ENCODE data around the gene CNTNAP3. TPM values are rescaled to one million over a fixed set of nuclear protein-coding genes. Genes with fewer than 3 reads are reported as not detected.
"Not testable (repeated sequence)": the region's sequence is repeated elsewhere in the genome, so short reads cannot be mapped to it uniquely, and the experiment has no call there.

Gene CNTNAP3
- total and polyA plus RNA-seq, 5 donors from 2014 or later = not detected

DNA sequence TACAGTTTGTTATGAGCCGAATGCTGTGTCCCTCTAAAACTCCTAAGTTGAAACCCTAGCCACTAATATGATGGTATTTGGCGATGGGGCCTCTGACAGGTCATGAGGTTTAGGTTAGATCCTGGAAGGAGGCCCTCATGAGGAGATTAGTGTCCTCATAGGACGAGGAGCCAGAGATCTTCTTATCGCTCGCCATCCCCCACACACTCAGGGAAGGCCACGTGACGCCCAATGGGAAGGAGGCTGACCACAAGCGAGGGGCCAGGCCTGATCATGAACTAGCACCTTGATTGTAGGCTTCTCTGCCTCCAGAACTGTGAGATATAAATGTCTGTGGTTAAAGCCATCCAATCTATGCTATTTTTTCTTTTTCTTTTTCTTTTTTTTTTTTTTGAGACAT is 233.5 kb downstream of the CNTNAP3 start:
- not testable (repeated sequence) for H3K27me3 Mint-ChIP-seq; H3K36me3 Mint-ChIP-seq; H3K27me3 ChIP-seq (ENCODE audit: control insufficient read depth, insufficient read depth, low read length); H3K9me3 ChIP-seq (ENCODE audit: control insufficient read depth in 2 of 2, low read length in 2 of 2); H3K27ac Mint-ChIP-seq; H3K4me3 ChIP-seq (ENCODE audit: low read depth, low read length); DNase-seq; ATAC-seq (ENCODE audit: low read depth in 2 of 2); H3K9me3 Mint-ChIP-seq; H3K27ac ChIP-seq (ENCODE audit: insufficient read depth, low read length, poor library complexity, severe bottlenecking); H3K4me1 Mint-ChIP-seq; H3K36me3 ChIP-seq (ENCODE audit: control insufficient read depth, insufficient read depth, low read length); H3K4me3 Mint-ChIP-seq; H3K4me1 ChIP-seq (ENCODE audit: control insufficient read depth, insufficient read depth, low read length, poor library complexity, severe bottlenecking)

DNA sequence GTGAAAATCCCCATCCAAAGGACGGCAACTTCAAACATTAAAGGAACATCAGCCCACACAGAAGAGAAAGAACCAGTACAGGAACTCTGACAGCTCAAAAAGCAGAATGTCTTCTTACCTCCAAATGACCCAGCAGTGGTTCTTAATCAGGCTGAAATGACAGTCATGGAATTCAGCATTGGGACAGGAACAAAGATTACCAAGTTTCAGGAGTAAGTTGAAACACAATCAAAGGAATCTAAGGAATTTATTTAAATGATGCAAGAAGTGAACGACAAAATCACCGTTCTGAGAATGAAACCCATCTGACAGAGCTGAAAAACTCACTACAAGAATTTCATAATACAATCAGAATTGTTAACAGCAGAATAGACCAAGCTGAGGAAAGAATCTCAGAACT is 241.1 kb downstream of the CNTNAP3 start:
- H3K36me3 ChIP-seq (ENCODE audit: control insufficient read depth, insufficient read depth, low read length); H3K9me3 Mint-ChIP-seq: not testable (repeated sequence)

DNA sequence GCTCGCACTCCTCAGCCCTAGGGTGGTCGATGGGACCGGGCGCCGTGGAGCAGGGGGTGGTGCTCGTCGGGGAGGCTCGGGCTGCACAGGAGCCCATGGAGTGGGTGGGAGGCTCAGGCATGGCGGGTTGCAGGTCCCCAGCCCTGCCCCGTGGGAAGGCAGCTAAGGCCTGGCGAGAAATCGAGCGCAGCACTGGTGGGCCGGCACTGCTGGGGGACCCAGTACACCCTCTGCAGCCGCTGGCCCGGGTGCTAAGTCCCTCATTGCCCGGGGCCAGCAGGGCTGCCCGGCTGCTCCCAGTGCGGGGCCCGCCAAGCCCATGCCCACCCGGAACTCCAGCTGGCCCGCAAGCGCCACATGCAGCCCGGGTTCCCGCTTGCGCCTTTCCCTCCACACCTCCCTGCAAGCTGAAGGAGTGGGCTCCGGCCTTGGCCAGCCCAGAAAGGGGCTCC is 245.6 kb downstream of the CNTNAP3 start:
- H3K27me3 ChIP-seq (ENCODE audit: control insufficient read depth, insufficient read depth, low read length); ATAC-seq (ENCODE audit: low read depth in 2 of 2); H3K4me1 ChIP-seq (ENCODE audit: control insufficient read depth, insufficient read depth, low read length, poor library complexity, severe bottlenecking); H3K4me3 Mint-ChIP-seq; DNase-seq; H3K27ac ChIP-seq (ENCODE audit: insufficient read depth, low read length, poor library complexity, severe bottlenecking); H3K36me3 Mint-ChIP-seq; H3K9me3 ChIP-seq (ENCODE audit: control insufficient read depth in 2 of 2, low read length in 2 of 2); H3K36me3 ChIP-seq (ENCODE audit: control insufficient read depth, insufficient read depth, low read length); H3K4me1 Mint-ChIP-seq; H3K27me3 Mint-ChIP-seq; H3K4me3 ChIP-seq (ENCODE audit: low read depth, low read length); H3K9me3 Mint-ChIP-seq; H3K27ac Mint-ChIP-seq: not testable (repeated sequence)

More for the DNA sequence above, 241.1 kb downstream of the CNTNAP3 start:
- H3K27me3 Mint-ChIP-seq; H3K4me1 Mint-ChIP-seq; H3K27ac Mint-ChIP-seq; H3K9me3 ChIP-seq (ENCODE audit: control insufficient read depth in 2 of 2, low read length in 2 of 2); H3K4me3 Mint-ChIP-seq; ATAC-seq (ENCODE audit: low read depth in 2 of 2); H3K36me3 Mint-ChIP-seq; H3K4me3 ChIP-seq (ENCODE audit: low read depth, low read length); H3K27me3 ChIP-seq (ENCODE audit: control insufficient read depth, insufficient read depth, low read length); H3K27ac ChIP-seq (ENCODE audit: insufficient read depth, low read length, poor library complexity, severe bottlenecking); DNase-seq; H3K4me1 ChIP-seq (ENCODE audit: control insufficient read depth, insufficient read depth, low read length, poor library complexity, severe bottlenecking): not testable (repeated sequence)

DNA sequence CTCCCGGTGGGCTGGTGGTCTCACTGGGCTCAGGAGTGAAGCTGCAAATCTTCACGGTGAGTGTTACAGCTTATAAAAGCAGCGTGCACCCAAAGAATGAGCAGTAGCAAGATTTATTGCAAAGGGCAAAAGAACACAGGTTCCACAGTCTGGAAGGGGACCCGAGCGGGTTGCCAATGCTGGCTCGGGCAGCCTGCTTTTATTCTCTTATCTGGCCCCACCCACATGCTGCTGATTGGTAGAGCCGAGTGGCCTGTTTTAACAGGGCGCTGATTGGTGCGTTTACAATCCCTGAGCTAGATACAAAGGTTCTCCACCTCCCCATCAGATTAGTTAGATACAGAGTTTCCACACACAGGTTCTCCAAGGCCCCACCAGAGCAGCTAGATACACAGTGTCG is 246.2 kb downstream of the CNTNAP3 start:
- not testable (repeated sequence) for H3K4me1 Mint-ChIP-seq; DNase-seq; H3K9me3 ChIP-seq (ENCODE audit: control insufficient read depth in 2 of 2, low read length in 2 of 2); H3K27me3 Mint-ChIP-seq; H3K4me1 ChIP-seq (ENCODE audit: control insufficient read depth, insufficient read depth, low read length, poor library complexity, severe bottlenecking); H3K36me3 Mint-ChIP-seq; H3K4me3 ChIP-seq (ENCODE audit: low read depth, low read length); H3K27ac ChIP-seq (ENCODE audit: insufficient read depth, low read length, poor library complexity, severe bottlenecking); ATAC-seq (ENCODE audit: low read depth in 2 of 2); H3K36me3 ChIP-seq (ENCODE audit: control insufficient read depth, insufficient read depth, low read length); H3K27ac Mint-ChIP-seq; H3K9me3 Mint-ChIP-seq; H3K4me3 Mint-ChIP-seq; H3K27me3 ChIP-seq (ENCODE audit: control insufficient read depth, insufficient read depth, low read length)

DNA sequence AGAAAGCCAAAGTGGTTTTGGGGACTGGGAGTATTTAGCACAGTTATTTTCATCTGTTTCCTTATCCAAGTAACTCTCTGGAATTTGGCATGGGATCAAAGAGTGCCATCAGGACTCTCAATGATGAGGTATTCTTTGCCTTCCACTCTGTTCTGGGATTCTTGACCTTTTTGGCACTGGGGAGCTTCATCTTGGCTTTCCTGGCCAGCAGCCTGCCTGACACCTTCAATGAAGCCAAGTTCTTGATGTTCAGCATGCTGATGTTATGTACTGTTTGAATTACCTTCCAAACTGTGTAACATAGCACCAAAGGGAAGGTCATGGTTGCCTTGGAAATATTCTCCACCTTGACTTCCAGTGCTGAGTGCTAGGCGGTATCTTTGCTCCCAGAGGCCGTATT is 248.8 kb downstream of the CNTNAP3 start:
- H3K4me1 Mint-ChIP-seq; H3K4me3 Mint-ChIP-seq; DNase-seq; H3K27ac ChIP-seq (ENCODE audit: insufficient read depth, low read length, poor library complexity, severe bottlenecking); H3K36me3 Mint-ChIP-seq; H3K27me3 ChIP-seq (ENCODE audit: control insufficient read depth, insufficient read depth, low read length); H3K4me1 ChIP-seq (ENCODE audit: control insufficient read depth, insufficient read depth, low read length, poor library complexity, severe bottlenecking); H3K27me3 Mint-ChIP-seq; ATAC-seq (ENCODE audit: low read depth in 2 of 2); H3K4me3 ChIP-seq (ENCODE audit: low read depth, low read length); H3K9me3 ChIP-seq (ENCODE audit: control insufficient read depth in 2 of 2, low read length in 2 of 2); H3K9me3 Mint-ChIP-seq; H3K36me3 ChIP-seq (ENCODE audit: control insufficient read depth, insufficient read depth, low read length); H3K27ac Mint-ChIP-seq: not testable (repeated sequence)

DNA sequence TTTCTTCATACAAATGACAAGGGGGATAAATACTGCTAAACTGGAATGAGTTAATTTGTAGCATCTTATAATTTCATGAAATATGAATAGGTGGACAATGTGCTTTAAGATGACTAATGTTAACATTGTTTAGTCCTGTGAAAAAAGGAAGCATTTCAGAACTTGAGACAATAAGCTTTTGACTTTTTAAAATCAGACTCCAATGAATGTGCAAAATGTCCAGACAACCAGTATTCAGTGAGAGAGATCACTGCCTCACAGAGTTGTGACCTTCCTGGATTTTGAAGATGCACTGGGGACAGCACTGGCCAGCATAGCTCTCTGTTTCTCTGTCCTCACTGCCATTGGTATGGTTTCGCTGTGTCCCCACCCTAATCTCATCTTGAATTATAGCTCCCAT is 249.7 kb downstream of the CNTNAP3 start:
- H3K4me1 ChIP-seq (ENCODE audit: control insufficient read depth, insufficient read depth, low read length, poor library complexity, severe bottlenecking); DNase-seq; H3K27me3 Mint-ChIP-seq; H3K9me3 Mint-ChIP-seq; H3K36me3 ChIP-seq (ENCODE audit: control insufficient read depth, insufficient read depth, low read length); H3K27ac ChIP-seq (ENCODE audit: insufficient read depth, low read length, poor library complexity, severe bottlenecking); H3K4me3 Mint-ChIP-seq; H3K36me3 Mint-ChIP-seq; H3K9me3 ChIP-seq (ENCODE audit: control insufficient read depth in 2 of 2, low read length in 2 of 2); H3K4me3 ChIP-seq (ENCODE audit: low read depth, low read length); ATAC-seq (ENCODE audit: low read depth in 2 of 2); H3K27ac Mint-ChIP-seq; H3K4me1 Mint-ChIP-seq; H3K27me3 ChIP-seq (ENCODE audit: control insufficient read depth, insufficient read depth, low read length): not testable (repeated sequence)

DNA sequence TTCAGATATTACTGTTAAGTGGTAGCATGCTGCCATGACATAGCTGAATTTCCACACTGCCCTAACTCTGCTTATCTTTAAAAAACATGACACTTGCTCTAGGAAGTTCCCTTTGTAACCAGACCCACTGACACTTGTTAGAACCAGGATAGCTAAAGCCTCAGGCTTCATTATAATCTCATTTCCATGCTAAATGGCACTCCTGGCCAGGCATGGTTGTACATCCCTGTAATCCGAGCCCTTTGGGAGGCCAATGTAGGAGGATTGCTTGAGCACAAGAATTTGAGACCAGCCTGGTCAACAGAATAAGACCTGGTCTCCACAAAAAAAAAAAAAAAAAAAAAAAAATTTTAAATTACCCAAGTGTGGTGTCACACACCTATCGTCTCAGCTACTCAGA is 254.1 kb downstream of the CNTNAP3 start:
- not testable (repeated sequence) for ATAC-seq (ENCODE audit: low read depth in 2 of 2); H3K27me3 ChIP-seq (ENCODE audit: control insufficient read depth, insufficient read depth, low read length); H3K4me3 Mint-ChIP-seq; H3K9me3 Mint-ChIP-seq; H3K27ac Mint-ChIP-seq; H3K4me3 ChIP-seq (ENCODE audit: low read depth, low read length); H3K36me3 Mint-ChIP-seq; H3K27ac ChIP-seq (ENCODE audit: insufficient read depth, low read length, poor library complexity, severe bottlenecking); H3K4me1 Mint-ChIP-seq; H3K9me3 ChIP-seq (ENCODE audit: control insufficient read depth in 2 of 2, low read length in 2 of 2); H3K27me3 Mint-ChIP-seq; DNase-seq; H3K4me1 ChIP-seq (ENCODE audit: control insufficient read depth, insufficient read depth, low read length, poor library complexity, severe bottlenecking); H3K36me3 ChIP-seq (ENCODE audit: control insufficient read depth, insufficient read depth, low read length)

DNA sequence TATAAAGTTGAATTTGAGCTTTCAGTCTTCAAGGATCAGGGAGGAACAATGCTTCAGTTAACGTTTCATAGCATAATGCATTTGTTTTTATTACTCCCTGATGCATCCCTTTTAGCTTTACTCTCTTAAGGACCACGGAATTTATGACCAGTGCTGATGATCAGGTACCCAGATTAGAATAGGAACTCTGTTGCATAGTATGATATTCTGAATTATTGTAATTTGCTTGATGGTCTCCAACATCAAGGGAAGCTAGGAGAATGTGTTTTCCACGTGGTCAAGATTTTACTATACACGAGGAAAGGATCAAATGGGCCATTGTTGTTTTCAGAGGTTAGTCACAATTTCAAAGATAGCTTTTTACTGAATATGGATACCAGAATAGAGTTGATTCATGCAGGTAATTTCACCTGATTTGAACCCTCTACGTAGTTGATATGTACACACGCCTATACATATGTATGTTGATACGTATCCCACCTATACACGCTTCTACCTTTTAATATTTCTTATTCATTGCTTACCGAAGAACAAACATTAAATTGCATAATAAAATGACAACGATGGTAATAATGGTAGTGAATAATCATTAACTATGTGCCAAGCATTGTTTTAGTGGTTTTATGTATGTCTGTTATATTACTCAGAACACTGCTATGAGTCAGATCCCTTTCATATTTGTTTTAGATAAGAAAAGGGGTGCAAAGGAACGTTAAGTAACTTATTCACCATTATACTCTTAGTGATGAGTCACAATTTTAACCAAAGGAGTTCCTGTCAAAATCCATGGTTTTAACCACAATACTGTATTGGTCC is 257.6 kb downstream of the CNTNAP3 start:
- not testable (repeated sequence) for H3K36me3 Mint-ChIP-seq; H3K27ac Mint-ChIP-seq; H3K27me3 ChIP-seq (ENCODE audit: control insufficient read depth, insufficient read depth, low read length); H3K4me3 ChIP-seq (ENCODE audit: low read depth, low read length); H3K9me3 ChIP-seq (ENCODE audit: control insufficient read depth in 2 of 2, low read length in 2 of 2); H3K27ac ChIP-seq (ENCODE audit: insufficient read depth, low read length, poor library complexity, severe bottlenecking); DNase-seq; ATAC-seq (ENCODE audit: low read depth in 2 of 2); H3K4me1 ChIP-seq (ENCODE audit: control insufficient read depth, insufficient read depth, low read length, poor library complexity, severe bottlenecking); H3K4me1 Mint-ChIP-seq; H3K27me3 Mint-ChIP-seq; H3K4me3 Mint-ChIP-seq; H3K9me3 Mint-ChIP-seq; H3K36me3 ChIP-seq (ENCODE audit: control insufficient read depth, insufficient read depth, low read length)

Measured in CD4-positive, CD25-positive, alpha-beta regulatory T cell (primary cell).